Activated B cell treated with CpG ODN at 0.5 μM for 24 hours (primary cell): ENCODE data around the gene POU2F2. TPM values are rescaled to one million over a fixed set of nuclear protein-coding genes. Genes with fewer than 3 reads are reported as not detected.

ENCODE experiments used
- ATAC-seq: fragments of 200-7000 bp; cut with Tn5 transposase; one replicate; pipeline ENCODE4 v1.10.0; 2021; ENCODE audit warnings: low read depth, mild to moderate bottlenecking, moderate library complexity
- CTCF ChIA-PET: fragments of 350-600 bp; sonication (Branson Sonifier 250); formaldehyde crosslinking; loops from one replicate; lab custom pipeline; 2021; ENCODE audit warnings: antibody characterized with exemption; lab: Charles Lee
- POLR2A ChIA-PET: fragments of 350-600 bp; sonication (Branson Sonifier 250); formaldehyde crosslinking; loops from one replicate; lab custom pipeline; 2021; ENCODE audit warnings: antibody characterized with exemption; lab: Charles Lee
- DNase-seq: peaks from one replicate; pipeline ENCODE4 v3.0.0; 2022
- H3K27ac Mint-ChIP-seq: one replicate; pipeline ENCODE4 v1.8.0; 2020; ENCODE audit warnings: mixed read lengths
- H3K27me3 Mint-ChIP-seq: one replicate; pipeline ENCODE4 v1.8.0; 2021; ENCODE audit warnings: mixed read lengths
- H3K36me3 Mint-ChIP-seq: one replicate; pipeline ENCODE4 v1.8.0; 2021; ENCODE audit warnings: low read depth, mixed read lengths
- H3K4me1 Mint-ChIP-seq: one replicate; pipeline ENCODE4 v1.8.0; 2021; ENCODE audit warnings: mixed read lengths
- H3K4me3 Mint-ChIP-seq: one replicate; pipeline ENCODE4 v1.8.0; 2020; ENCODE audit warnings: mild to moderate bottlenecking, mixed read lengths
- H3K9me3 Mint-ChIP-seq: one replicate; pipeline ENCODE4 v1.8.0; 2020; ENCODE audit warnings: mixed read lengths
- intact Hi-C: fragments of 100-400 bp; cut with micrococcal nuclease; formaldehyde crosslinking; loops from one replicate; pipeline ENCODE4 v1.15.1; 2024
- total RNA-seq: library from RNA; stranded (reverse); gene quantifications from 2 replicates; pipeline ENCODE4 v1.2.3, GENCODE V29; 2022
- TF ChIP-seq, protein P1 (sequence below): fragments of 200-600 bp; IDR thresholded peaks from one replicate; pipeline ENCODE4 v1.8.0; 2022; ENCODE audit warnings: antibody characterized with exemption, mild to moderate bottlenecking

POU2F2 gene
- total RNA-seq, 1 donor from 2014 or later = 577 TPM

DNA sequence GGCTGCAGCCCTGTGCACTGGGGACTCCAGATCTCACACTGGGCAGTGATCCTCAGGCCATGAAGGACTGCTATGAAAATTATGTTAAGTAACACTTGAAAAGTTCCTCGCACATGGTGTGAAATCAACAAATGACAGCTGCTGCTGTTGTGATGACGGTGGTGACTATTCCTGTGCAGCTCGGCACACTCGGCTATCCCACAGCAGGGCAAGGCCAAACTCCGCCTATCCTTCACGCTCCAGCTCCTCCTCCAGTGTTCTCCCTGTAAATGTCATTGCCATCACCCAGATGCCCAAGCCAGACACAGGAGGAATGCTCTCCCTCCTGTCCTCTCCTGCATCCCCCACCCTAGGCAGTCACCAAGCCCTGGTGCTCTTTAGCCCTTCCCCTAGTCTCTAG, 93.6 kb downstream of the POU2F2 start:
- POLR2A ChIA-PET = interaction anchor here (0.6 kb wide), 1 partner anchor 41 kb away, joined by 4 read pairs; no protein-coding TSS in a partner anchor
- intact Hi-C loops = no loop called here
- no peaks in the 10 kb centered on the region for H3K36me3 Mint-ChIP-seq
- H3K27me3 Mint-ChIP-seq = no peaks in the 10 kb centered on the region
- ATAC-seq = no peak
- TF ChIP-seq, protein P1, sequence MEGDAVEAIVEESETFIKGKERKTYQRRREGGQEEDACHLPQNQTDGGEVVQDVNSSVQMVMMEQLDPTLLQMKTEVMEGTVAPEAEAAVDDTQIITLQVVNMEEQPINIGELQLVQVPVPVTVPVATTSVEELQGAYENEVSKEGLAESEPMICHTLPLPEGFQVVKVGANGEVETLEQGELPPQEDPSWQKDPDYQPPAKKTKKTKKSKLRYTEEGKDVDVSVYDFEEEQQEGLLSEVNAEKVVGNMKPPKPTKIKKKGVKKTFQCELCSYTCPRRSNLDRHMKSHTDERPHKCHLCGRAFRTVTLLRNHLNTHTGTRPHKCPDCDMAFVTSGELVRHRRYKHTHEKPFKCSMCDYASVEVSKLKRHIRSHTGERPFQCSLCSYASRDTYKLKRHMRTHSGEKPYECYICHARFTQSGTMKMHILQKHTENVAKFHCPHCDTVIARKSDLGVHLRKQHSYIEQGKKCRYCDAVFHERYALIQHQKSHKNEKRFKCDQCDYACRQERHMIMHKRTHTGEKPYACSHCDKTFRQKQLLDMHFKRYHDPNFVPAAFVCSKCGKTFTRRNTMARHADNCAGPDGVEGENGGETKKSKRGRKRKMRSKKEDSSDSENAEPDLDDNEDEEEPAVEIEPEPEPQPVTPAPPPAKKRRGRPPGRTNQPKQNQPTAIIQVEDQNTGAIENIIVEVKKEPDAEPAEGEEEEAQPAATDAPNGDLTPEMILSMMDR = no peak
- CTCF ChIA-PET = interaction anchor here (1.0 kb wide), 1 partner anchor 17 kb away, joined by 3 read pairs; no protein-coding TSS in a partner anchor
- H3K9me3 Mint-ChIP-seq = no peaks in the 10 kb centered on the region
- H3K27ac Mint-ChIP-seq = no peak overlapping the region
- H3K4me1 Mint-ChIP-seq = peaks cover 4% of the 10 kb centered on the region
- no peak for DNase-seq
- no peak overlapping the region for H3K4me3 Mint-ChIP-seq

DNA sequence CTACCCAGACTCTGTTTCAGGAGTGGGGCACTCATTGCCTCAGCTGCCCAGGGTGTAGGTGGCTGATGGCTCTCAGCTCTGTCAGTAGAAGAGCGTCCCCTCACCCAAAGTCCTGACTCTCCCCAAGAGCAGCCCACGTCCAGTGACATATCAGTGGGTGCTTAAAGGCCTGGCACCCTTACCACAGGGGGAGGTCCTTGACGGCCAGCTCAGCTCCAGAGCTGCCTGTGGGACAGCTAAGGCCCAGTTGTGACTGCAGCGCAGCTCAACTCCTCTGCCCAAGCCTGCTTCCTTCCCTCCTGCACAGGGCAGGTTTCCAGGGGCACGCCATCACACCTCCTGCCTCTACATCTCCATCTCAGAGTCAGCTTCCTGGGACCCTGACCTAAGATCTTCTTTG, 94.6 kb downstream of the POU2F2 start:
- TF ChIP-seq, protein P1 = no peak
- no peak for ATAC-seq
- no peak for DNase-seq
- Mint-ChIP-seq H3K27me3 (peaks cover 1% of the 10 kb centered on the region), H3K4me3 (no peak overlapping the region), H3K27ac (no peak overlapping the region), H3K9me3 (no peaks in the 10 kb centered on the region), H3K4me1 (peaks cover 4% of the 10 kb centered on the region), H3K36me3 (no peaks in the 10 kb centered on the region)
- ChIA-PET POLR2A (no interaction called here), CTCF (no interaction called here)
- intact Hi-C loops = no loop called here

Other genes with a start within 250 kb of the POU2F2 start
- gene ARHGEF1, start 249.3 kb downstream of the POU2F2 start, total RNA-seq = 351 and 418 TPM in 2 replicates
- gene ERFL, start 204.0 kb downstream of the POU2F2 start, total RNA-seq = 0.64 and 1.1 TPM in 2 replicates
- gene RABAC1, start 173.1 kb downstream of the POU2F2 start, total RNA-seq = 96.7 and 102 TPM in 2 replicates
- 1.4 and 1.8 TPM in 2 replicates for gene ATP1A3, start 138.2 kb downstream of the POU2F2 start, total RNA-seq
- 0.09 and 0.15 TPM in 2 replicates for gene GRIK5, start 62.2 kb downstream of the POU2F2 start, total RNA-seq
- 27.7 and 29.6 TPM in 2 replicates for gene ZNF574, start 56.3 kb downstream of the POU2F2 start, total RNA-seq
- gene DEDD2, start 85.2 kb upstream of the POU2F2 start, total RNA-seq = 26.1 and 29.0 TPM in 2 replicates
- 19.6 and 22.7 TPM in 2 replicates for gene ZNF526, start 87.9 kb upstream of the POU2F2 start, total RNA-seq
- 38.2 and 38.6 TPM in 2 replicates for gene GSK3A, start 110.2 kb upstream of the POU2F2 start, total RNA-seq
- gene ERF, start 122.7 kb upstream of the POU2F2 start, total RNA-seq = 47.9 and 48.1 TPM in 2 replicates
- 85.4 and 96.5 TPM in 2 replicates for gene CIC, start 136.8 kb upstream of the POU2F2 start, total RNA-seq
- 0.20 and 0.33 TPM in 2 replicates for gene PRR19, start 169.7 kb upstream of the POU2F2 start, total RNA-seq
- 22.7 and 25.9 TPM in 2 replicates for gene PAFAH1B3, start 170.2 kb upstream of the POU2F2 start, total RNA-seq
- not detected in 2 replicates for gene TMEM145, start 180.9 kb upstream of the POU2F2 start, total RNA-seq
- gene MEGF8, start 193.2 kb upstream of the POU2F2 start, total RNA-seq = 13.0 and 15.1 TPM in 2 replicates